HG03175 (cell line): ENCODE data around the gene UNC45B.
"Not testable (repeated sequence)": the region's sequence is repeated elsewhere in the genome, so short reads cannot be mapped to it uniquely, and the experiment has no call there.

Experiments used
- ATAC-seq: cut with Tn5 transposase; IDR thresholded peaks from one replicate; pipeline ENCODE4 v1.9.1; 2021; ENCODE audit warnings: mild to moderate bottlenecking, moderate library complexity; ENCODE audit not compliant: unreplicated experiment

The UNC45B gene

GRCh38 chr17:35147375-35147905 lies at the start of gene UNC45B:
Gene UNC45B, plus strand, starts transcription at chr17:35147817. Its CDS starts 447 bp downstream, at chr17:35148264.
- no peak for ATAC-seq

DNA sequence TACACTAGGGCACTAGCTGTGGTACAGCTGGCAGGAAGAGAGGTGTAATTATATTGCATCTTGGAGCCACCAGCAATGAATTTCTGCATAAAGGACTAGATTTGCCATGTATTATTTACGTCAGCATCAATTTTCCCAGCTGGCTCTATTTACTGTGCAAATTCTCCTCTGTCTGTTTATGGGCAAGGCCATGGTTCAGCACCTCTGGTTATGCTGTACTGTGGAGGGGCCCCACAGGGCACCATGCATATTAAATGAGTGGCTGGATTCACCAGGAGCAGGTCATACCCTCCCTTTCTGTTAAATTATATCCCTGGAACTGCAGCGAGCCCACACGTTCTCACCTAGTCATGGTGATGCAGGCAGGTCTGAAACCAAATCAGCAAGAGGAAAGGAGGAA lies 47.7 kb upstream of the UNC45B start:
- no peak for ATAC-seq

DNA sequence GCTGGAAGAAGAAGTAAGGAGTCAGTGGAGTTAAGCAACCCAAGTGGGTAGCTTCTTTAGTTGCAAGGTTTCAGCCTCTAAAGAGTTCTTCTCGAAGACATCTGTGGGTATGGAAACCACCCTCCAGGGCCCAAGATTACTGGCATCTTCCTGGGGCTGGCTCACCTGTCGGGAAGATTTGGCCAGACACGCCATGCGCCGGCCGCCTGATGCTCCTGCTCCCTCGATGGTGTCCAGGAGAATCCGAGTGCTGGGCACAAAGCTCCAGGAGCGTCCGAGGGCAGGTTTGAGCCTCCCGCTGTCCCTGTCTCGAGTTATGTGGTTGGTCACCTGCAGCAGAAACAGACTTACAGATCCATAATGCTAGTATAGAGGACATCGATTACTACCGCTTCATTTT lies 46.6 kb upstream of the UNC45B start:
- no peak for ATAC-seq

GRCh38 chr17:35101725-35102124 lies 45.9 kb upstream of the UNC45B start:
- ATAC-seq = no peak

GRCh38 chr17:35103271-35103670 lies 44.3 kb upstream of the UNC45B start:
- no peak for ATAC-seq

DNA sequence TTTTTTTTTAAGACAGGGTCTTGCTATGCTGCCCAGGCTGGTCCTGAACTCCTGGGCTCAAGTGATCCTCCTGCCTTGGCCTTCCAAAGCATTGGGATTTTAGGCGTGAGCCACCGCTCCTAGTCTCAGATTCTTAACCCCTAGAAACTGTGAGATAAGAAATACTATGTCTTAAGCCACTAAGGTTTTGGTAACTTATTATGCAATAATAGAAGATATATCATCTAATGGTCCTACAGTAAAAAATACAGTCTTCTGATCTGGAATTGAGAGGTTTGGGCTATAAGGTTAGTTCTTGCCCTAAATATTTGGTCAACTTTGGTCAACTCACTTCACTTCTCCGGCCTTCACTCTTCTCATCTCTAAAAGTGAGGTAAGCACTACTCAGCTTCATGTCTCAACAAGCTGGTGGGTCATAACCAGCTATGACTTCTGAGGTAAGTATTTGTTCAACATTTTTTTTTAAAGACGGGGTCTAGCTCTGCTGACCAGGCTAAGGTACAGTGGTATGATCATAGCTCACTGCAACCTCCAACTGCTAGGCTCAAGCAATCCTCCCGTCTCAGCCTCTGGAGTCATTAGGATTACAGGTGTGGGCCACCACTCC lies 42.7 kb upstream of the UNC45B start:
- no peak for ATAC-seq

DNA sequence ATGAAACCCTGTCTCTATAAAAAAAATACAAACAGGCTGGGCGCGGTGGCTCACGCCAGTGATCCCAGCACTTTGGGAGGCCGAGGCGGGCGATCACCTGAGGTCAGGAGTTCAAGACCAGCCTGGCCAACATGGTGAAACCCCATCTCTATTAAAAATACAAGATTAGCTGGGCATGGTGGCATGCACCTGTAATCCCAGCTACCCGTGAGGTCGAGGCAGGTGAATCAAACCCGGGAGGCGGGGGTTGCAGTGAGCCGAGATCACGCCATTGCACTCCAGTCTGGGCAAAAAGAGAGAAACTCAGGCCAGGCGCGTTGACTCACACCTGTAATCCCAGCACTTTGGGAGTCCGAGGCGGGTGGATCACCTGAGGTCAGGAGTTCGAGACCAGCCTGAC lies 36.8 kb upstream of the UNC45B start:
- not testable (repeated sequence) for ATAC-seq

GRCh38 chr17:35116845-35117244 lies 30.8 kb upstream of the UNC45B start:
- no peak for ATAC-seq

GRCh38 chr17:35117984-35118383 lies 29.6 kb upstream of the UNC45B start:
- no peak for ATAC-seq

DNA sequence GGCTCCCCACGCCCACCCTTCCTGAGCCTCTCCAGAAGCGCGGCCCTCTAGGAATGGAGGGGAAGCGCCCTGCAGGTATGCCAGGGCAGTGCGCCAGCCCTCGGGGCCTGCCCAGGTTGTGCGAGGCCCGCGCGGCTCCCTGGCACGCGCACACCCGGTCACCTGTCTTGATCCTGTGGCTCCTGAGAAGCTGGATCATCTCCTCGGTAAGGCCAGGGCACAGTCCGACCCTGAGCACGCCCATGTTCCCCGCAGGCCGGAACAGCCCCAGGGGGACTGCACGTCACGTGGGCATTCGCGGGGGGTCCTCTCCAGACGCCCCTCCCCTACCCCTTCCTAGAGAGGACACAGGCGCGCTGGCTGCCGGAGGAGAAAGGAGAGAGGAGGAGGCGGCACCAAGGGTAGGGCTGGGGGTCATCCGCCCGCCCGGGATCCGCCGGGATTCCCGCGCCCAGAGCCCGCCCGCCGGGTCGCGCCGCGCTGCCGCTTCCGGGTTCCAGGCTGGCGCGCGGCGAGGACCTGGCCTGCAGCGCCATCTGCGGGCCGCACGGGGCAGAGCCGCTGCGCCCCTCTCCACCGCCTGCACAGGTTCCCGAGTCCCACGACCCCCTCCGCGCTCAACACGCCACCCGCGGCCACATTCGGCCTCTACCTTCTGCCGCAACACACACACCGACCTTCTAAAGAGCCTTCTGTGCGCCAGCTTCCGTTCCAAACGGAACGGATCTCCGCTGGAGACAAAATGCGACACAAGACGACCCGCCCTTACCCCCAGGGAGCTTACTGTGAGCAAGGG lies 28.0 kb upstream of the UNC45B start, which contains the start of gene RAD51D:
Gene RAD51D (minus strand): TSS at position 491 of the 796 bp plus-strand sequence. CDS start 247 bp downstream, at position 244.
- peak; percentile 87 for ATAC-seq

GRCh38 chr17:35121315-35121714 lies 26.3 kb upstream of the UNC45B start, which contains the start of gene FNDC8:
Gene FNDC8, plus strand, starts transcription at chr17:35121615. Its CDS starts 79 bp downstream, at chr17:35121694.
- no peak for ATAC-seq

- ATAC-seq = no peak
These were observed 19.7 kb upstream of the UNC45B start for GRCh38 chr17:35127751-35128514.

DNA sequence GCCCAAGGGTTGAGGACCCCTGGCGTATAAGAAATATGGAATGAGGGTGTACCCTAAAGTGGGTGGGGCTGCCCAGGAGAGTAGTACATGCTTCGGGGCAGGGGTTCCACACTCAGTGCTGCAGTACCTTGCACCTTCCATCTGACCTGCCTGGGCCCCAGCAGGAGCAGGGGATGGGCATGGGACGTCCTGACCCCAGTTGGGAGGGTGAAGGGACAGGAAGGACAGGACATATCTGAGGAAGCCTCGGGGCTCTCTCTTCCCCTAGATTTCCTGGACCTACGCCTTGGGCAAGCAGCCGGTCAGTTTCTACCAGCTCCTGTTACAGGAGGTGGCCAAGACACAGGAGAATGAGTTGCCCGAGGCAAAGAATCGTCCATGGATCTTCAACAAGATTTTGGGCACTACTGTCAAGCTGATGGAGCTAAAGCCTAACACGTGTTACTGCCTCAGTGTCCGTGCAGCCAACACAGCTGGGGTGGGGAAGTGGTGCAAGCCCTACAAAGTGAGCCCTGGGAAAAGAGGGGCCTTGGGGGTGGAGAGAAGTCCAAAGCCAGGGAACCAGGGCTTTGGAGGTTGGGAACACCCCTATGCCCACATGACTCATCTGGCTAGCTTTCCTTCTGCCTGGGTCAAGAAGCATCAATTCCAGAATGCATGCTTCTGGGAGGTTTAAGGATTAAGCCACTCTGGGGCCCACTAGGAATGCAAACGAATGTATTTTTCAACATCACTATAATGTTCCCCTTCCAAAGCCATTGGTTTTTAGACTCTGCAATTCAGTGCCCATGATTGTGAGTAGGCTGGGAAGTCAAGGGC lies 18.3 kb upstream of the UNC45B start:
- ATAC-seq = no peak

- ATAC-seq = no peak
These were observed 17.7 kb upstream of the UNC45B start for GRCh38 chr17:35129973-35130351.

- no peak for ATAC-seq
These were observed 17.2 kb upstream of the UNC45B start for GRCh38 chr17:35130392-35130791.

- no peak for ATAC-seq
These were observed 15.5 kb upstream of the UNC45B start for GRCh38 chr17:35132099-35132498.

- no peak for ATAC-seq
These were observed 14.6 kb upstream of the UNC45B start for GRCh38 chr17:35132816-35133550.

DNA sequence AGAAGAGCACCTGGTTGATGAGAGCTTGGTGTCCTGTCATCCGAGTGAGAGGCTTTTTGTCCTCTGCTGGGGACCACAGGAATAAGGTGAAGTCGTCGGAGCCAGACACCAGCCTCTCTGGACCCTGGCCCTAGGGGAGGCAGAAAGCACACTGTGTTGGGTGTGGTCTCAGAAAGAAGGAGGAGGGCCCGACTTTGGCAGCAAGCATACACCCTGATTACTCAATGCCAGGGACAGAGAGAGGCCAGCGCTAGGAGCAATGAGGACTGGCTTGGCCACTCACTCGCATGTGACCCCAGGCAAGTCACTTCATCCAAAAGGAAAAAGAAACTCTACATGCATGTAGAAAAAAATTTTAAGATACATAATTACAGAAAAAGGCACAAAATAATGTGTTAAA lies 12.3 kb upstream of the UNC45B start:
- no peak for ATAC-seq

DNA sequence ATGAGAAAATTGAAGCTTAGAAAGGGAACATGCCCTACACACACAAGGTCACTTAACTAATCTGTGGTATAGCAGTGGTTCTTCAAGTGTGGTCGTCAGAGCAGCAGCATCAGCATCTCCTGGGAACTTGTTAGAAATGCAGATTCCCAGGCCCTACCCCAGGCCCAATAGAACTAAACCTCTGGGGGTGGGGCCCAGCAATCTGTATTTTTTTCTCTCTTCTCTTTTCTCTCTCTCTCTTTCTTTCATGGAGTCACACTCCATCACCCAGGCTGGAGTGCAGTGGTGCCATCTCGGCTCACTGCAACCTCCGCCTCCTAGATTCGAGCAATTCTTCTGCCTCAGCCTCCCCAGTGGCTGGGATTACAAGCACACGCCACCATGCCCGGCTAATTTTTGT lies 9.4 kb upstream of the UNC45B start:
- no peak for ATAC-seq
